Loucy (cell line): ENCODE measurements around the gene PHETA2.

Experiments
- CTCF ChIP-seq: fragments of 200-600 bp; sonication (generic); conservative IDR thresholded peaks from 2 replicates; pipeline ENCODE4 v1.5.1; 2014; ENCODE audit warnings: mild to moderate bottlenecking, antibody characterized with exemption, low read length
- EZH2phosphoT487 ChIP-seq: fragments of 200-600 bp; IDR thresholded peaks from 2 replicates; pipeline ENCODE4 v1.6.1; 2018; ENCODE audit warnings: antibody characterized with exemption, mild to moderate bottlenecking, moderate library complexity, borderline replicate concordance

GRCh38 chr22:42069801-42070516 lies 4.1 kb upstream of the PHETA2 start:
- no peak for TF ChIP-seq CTCF
- TF ChIP-seq EZH2phosphoT487 = no peak
